HG03354 (cell line): Measurements from ENCODE around the gene TLE3.
A peak's percentile ranks its signal among the peaks of the same experiment; 100 is the strongest.
"Not testable (repeated sequence)": the region's sequence is repeated elsewhere in the genome, so short reads cannot be mapped to it uniquely, and the experiment has no call there.

Experiments
- ATAC-seq: cut with Tn5 transposase; IDR thresholded peaks from one replicate; pipeline ENCODE4 v1.9.1; 2021; ENCODE audit warnings: mild to moderate bottlenecking; ENCODE audit not compliant: unreplicated experiment, poor library complexity, severe bottlenecking

The TLE3 gene

GRCh38 chr15:70097321-70098152, at the start of gene TLE3:
Gene TLE3 (minus strand): TSS chr15:70097917. CDS start chr15:70096798, 1,119 bp downstream.
- peak; percentile 56 for ATAC-seq

DNA sequence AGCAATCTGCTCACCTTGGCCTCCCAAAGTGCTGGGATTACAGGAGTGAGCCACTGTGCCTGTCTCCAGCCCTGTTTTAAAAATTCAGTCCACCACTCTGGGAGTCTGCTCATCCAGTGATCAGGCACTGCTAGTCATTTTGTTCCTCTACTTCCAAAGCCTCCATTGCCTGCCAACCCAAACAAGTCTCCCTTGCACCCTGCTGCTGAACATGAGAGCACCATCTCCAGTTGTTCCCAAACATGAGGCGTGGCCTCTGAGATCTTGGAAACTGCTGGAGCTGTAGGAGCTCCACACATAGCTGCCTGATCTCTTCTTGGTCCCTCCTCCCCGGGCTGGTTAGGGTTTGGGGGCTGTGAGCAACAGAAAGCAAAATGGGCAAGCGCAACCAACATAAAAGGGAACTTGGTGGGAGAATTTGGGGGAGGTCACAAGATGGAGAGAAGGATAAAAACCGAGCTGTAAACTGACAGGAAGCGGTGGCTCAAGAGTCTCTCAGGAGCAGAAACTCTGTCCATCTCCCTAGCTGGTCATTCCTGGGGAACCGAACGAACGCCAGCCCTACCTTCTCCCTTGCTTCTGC, 49.6 kb upstream of the TLE3 start:
- no peak for ATAC-seq

- ATAC-seq, result no peak
These were observed 49.1 kb upstream of the TLE3 start for GRCh38 chr15:70146771-70147170.

DNA sequence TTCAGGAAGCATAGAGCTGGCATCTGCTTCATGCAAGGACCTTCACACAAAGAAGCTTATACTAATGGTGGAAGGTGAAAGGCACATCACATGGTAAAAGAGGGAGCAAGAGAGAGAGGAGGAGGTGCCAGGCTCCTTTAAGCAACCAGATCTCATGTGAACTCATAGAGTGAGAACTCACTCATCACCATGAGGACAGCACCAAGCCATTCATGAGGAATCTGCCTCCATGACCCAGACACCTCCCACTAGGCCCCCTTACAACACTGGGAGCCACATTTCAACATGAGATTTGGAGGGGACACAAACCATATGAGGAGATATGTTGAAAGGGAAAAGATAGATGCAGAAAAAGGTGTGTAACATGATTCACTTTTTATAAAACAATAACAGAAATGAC, 48.4 kb upstream of the TLE3 start:
- ATAC-seq, result no peak

DNA sequence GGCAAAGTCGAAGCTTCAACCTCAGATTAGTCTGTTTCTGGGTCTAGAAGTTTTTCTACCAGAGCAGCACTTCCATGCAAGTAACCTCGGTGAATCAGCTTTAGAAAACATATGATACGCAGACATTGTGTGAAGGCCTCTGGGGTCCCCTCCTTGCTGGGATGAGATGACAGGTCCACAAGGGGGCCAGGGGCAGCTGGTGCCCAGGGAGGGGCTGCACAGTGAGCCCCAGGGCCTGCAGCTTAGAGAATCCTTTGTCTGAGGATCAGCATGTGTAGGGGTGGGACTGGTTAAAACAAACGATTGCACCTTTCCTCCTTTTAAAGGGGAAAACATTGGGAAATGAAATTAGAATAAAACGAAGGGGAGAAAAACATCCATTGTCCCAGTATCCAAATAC, 47.5 kb upstream of the TLE3 start:
- ATAC-seq, result no peak

- ATAC-seq, result no peak
These were observed 44.8 kb upstream of the TLE3 start for GRCh38 chr15:70142322-70143191.

DNA sequence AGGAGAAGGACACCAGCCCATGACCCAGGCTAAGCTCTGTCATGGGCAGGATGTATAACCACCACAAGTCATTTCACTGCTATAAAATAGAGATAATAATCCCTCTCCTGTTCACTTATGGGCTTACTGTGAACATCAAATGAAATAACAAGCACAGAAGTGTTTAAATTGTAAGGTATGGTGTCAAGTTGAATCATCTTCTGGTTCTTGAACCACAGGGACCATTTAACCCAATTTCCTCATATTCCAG, 44.3 kb upstream of the TLE3 start:
- no peak for ATAC-seq

GRCh38 chr15:70141376-70142071, 43.8 kb upstream of the TLE3 start:
- no peak for ATAC-seq

DNA sequence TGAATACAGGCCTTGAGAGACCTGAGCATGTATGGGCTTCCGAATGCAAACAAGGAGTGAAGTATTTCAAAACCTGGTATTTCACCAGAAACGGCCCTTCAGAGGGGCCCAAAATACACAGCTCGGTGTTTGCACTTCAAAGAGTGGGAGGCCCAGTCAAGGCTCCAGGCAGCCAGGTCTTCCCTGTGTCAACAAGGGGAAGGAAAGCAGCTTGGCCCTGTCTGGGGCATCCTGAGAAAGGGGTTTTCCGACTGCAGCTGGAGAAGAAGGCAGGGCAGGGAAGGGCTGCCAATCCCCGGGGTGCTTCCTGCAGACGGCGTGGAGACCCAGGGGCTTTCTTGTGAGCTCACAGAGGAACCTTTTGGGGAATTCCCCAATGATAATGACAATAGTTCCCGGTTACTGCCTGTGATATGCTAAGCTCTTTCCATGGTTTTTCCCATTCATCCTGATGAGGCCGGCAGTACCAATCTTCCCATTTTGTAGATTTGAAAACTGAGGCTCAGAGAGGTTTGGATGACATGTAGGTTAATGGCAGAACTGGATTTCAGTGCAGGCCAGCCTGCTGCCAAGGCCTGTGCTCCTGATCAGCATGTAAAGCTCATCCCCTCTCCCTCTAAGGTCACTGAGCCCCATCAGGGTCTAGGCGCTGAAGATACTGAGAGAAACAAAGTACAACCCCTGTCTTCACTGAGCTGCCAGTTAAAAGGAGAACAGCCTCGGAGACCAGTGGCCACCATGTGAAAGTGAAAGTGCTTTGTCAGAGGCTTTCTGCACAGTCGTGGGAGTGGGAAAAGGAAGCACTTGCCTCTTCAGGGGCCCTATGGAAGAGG, 43.0 kb upstream of the TLE3 start:
- no peak for ATAC-seq

GRCh38 chr15:70140025-70140542, 42.4 kb upstream of the TLE3 start:
- no peak for ATAC-seq

- no peak for ATAC-seq
These were observed 40.2 kb upstream of the TLE3 start for GRCh38 chr15:70137967-70138366.

DNA sequence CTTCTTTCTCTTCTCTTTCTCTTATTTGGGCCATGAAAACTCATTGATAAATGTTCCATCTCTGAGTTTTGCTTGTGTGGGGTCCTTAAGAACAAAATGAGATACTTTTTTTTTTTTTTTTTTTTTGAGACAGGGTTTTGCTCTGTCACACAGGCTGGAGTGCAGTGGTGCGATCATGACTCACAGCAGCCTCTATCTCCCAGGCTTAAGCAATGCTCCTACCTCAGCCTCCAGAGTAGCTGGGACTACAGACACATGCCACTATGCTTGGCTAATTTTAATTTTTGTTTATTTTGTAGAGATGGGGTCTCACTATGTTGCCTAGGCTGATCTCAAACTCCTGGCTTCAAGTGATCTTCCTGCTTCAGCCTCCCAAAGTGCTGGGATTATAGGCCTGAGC, 39.3 kb upstream of the TLE3 start:
- not testable (repeated sequence) for ATAC-seq

DNA sequence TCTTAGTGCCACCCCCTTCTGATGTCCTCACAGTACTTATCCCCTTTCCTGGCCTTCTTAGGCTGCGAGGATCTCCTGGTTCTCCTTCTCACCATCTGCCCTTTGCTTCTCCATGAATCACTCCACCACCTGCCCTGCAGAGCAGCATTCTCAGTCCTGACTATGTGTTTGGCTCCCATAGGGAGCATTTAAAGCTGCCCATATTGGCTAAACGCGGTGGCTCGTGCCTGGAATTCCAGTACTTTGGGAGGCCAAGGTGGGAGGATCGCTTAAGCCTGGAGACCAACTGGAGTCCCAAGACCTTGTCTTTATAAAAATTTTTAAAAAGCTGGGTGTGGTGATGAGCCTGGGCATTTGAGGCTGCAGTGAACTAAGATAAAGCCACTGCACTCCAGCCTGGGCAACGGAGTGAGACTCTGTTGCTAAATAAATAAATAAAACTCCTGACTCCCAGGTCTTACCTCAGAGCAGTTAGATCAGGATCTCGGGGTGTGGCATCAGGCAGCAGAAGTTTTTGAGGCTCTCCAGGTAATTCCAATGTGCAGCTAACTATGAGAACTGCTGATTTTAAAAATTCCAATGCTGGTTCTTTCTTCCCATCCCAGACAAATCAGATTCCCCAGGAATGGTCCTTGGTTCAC, 36.2 kb upstream of the TLE3 start:
- no peak for ATAC-seq

- no peak for ATAC-seq
These were observed 35.6 kb upstream of the TLE3 start for GRCh38 chr15:70133296-70133695.

DNA sequence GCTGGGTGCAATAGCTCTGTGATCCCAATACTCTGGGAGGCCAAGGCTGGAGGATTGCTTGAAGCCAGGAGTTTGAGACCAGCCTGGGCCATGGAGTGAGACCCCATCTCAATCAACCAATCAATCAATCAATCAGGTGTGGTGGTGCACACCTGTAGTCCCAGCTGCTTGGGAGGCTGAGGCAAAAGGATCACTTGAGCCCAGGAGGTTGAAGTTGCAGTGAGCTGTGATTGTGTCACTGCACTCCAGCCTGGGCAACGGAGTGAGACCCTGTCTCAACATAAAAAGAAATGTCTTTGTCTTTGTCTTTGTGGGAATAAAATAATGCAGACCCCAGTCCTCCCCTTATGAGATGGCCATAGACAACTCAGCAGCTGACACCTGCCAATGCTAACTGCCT, 34.9 kb upstream of the TLE3 start:
- no peak for ATAC-seq

DNA sequence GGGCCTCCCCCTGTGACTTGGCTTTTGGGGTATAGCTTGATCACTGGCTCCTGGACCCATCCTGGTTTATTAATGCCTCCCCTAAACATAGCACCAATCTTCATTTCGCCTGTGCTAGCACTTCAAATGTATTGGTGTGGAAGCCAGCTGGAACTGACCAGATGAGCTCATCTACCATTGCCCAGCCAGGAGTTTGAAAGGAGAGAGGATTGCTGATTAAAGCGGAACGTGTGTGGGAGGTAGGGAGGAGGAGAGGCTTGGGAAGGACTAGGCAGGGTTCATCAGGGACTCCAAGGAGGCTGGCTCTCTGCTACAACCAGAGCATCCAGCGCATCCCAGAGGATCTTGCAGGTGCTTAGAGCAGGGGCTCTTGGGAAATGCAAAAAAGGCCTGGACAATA, 34.4 kb upstream of the TLE3 start:
- no peak for ATAC-seq

DNA sequence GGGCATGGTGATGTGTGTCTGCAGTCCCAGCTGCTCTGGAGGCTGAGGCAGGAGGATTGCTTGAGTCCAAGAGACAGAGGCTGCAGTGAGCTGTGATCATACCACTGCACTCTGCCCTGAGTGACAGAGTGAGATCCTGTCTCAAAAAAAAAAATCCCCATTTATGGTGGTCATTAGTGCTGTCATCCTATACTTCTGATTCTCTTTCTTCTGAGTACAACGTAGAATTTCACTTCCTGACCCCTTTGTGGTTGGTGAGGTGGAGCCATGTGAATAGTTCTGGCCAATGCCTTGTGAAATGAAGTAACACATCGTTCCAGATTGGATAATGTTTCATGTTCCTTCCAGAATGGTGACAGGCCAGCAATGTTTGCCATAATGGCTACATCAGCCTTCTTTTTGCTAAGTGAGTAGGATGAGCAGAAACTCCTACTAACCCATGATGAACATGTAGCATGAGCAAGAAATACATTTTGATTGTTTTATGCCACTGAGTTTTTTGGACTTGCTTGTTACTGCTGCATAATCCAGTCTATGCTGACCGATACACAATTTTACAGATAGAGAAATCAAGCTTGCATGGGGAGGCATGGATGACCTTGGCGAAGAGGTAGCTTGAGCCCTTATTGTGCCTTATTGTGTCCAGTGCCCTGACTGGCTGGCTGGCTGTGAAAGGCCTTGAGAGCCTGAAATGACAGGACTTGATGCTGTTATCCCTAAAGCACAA, 30.9 kb upstream of the TLE3 start:
- no peak for ATAC-seq

DNA sequence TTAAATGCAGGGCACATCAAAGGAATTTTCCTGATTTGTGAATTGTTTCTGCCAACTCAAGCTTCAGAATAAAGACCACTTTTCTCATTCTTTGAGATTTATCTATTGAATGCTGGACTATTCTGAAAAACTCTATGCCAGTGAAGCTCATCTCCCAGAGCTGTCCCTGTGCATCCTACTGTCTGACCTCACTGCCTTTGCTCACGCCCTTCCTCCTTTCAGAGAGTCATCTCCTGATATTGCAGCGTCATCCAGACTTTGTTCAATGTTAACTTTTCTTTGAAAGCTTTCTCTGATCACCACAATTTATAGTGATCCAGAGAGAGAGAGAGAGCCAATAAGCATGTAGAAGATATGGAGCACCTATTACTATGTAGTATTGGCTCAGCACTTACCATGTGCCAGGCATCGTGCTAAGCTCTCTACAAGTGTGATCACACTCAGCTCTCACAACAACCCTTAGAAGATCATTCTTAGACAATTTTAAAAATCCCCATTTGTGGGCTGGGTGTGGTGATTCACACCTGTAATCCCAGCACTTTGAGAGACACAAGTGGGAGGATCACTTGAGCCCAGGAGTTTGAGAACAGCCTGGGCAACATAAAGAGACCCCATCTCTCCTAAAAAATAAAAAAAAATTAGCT, 30.2 kb upstream of the TLE3 start:
- no peak for ATAC-seq
